GM08714 (cell line): ENCODE data around the gene RNF217.
"Not testable (repeated sequence)": the region's sequence is repeated elsewhere in the genome, so short reads cannot be mapped to it uniquely, and the experiment has no call there.

Experiments used
- H3K4me3 ChIP-seq: fragments of 200-500 bp; sonication (Bioruptor generic); 2 replicates; pipeline ENCODE4 v1.5.1; 2014; ENCODE audit warnings: mild to moderate bottlenecking, low read length, inconsistent platforms
- ZNF274 ChIP-seq: IDR thresholded peaks from 2 replicates; pipeline ENCODE4 v1.6.1; 2012; ENCODE audit warnings: mild to moderate bottlenecking, low read depth, low read length

RNF217 gene

GRCh38 chr6:125067552-125067951, 105.3 kb downstream of the RNF217 start:
- H3K4me3 ChIP-seq: no peak overlapping the region

GRCh38 chr6:125073071-125073470, 110.8 kb downstream of the RNF217 start:
- H3K4me3 ChIP-seq: no peak overlapping the region
- TF ChIP-seq ZNF274: no peak

More at GRCh38 chr6:125067552-125067951, 105.3 kb downstream of the RNF217 start:
- no peak for TF ChIP-seq ZNF274

- TF ChIP-seq ZNF274: no peak
- no peak overlapping the region for H3K4me3 ChIP-seq
Observed at GRCh38 chr6:125074120-125074519, 111.9 kb downstream of the RNF217 start.

GRCh38 chr6:125075073-125075472, 112.8 kb downstream of the RNF217 start:
- not testable (repeated sequence) for H3K4me3 ChIP-seq

- H3K4me3 ChIP-seq: no peak overlapping the region
- TF ChIP-seq ZNF274: no peak
Observed at GRCh38 chr6:125075741-125076481, 113.7 kb downstream of the RNF217 start.

- no peak overlapping the region for H3K4me3 ChIP-seq
- TF ChIP-seq ZNF274: no peak
Observed at GRCh38 chr6:125076482-125076742, 114.2 kb downstream of the RNF217 start.

- H3K4me3 ChIP-seq: no peak overlapping the region
- no peak for TF ChIP-seq ZNF274
Observed at GRCh38 chr6:125077453-125077852, 115.2 kb downstream of the RNF217 start.

GRCh38 chr6:125078602-125079321, 116.5 kb downstream of the RNF217 start:
- H3K4me3 ChIP-seq: no peak overlapping the region
- TF ChIP-seq ZNF274: no peak

GRCh38 chr6:125082908-125083683, 120.9 kb downstream of the RNF217 start:
- H3K4me3 ChIP-seq: no peak overlapping the region
- no peak for TF ChIP-seq ZNF274

GRCh38 chr6:125083684-125083990, 121.4 kb downstream of the RNF217 start:
- TF ChIP-seq ZNF274: no peak
- H3K4me3 ChIP-seq: no peak overlapping the region

GRCh38 chr6:125086716-125087115, 124.5 kb downstream of the RNF217 start:
- TF ChIP-seq ZNF274: no peak
- no peak overlapping the region for H3K4me3 ChIP-seq

GRCh38 chr6:125088963-125089362, 126.7 kb downstream of the RNF217 start:
- no peak overlapping the region for H3K4me3 ChIP-seq
- no peak for TF ChIP-seq ZNF274

GRCh38 chr6:125094563-125094962, 132.3 kb downstream of the RNF217 start:
- H3K4me3 ChIP-seq: no peak overlapping the region
- TF ChIP-seq ZNF274: no peak

- TF ChIP-seq ZNF274: no peak
- no peak overlapping the region for H3K4me3 ChIP-seq
Observed at GRCh38 chr6:125095580-125096301, 133.5 kb downstream of the RNF217 start.
